ENCODE measurements around the gene FLT4. TPM values are rescaled to one million over a fixed set of nuclear protein-coding genes. Genes with fewer than 3 reads are reported as not detected.

FLT4 gene
- total and polyA plus RNA-seq, 9 of the 15 experiments (the other 6 are each of a cell fraction or from before 2014, with no cell fraction given) = 0.01 to 0.42 (median 0.14) TPM; not detected in 2

GRCh38 chr5:180670157-180670556 lies 20.8 kb upstream of the FLT4 start (continued):
- TF ChIP-seq ZBTB40 (IDR thresholded peaks at IDR 0.05) (no peak), ZBTB40 (CRISPR knock-in tag; IDR thresholded peaks at IDR 0.05) (no peak), IFI16 (CRISPR knock-in tag; IDR thresholded peaks at IDR 0.05) (no peak), ZC3H8 (IDR thresholded peaks at IDR 0.05) (peak; percentile 72; the same call in 1 of the 2 replicates), MIER1 (IDR thresholded peaks at IDR 0.05; ENCODE audit: low read depth) (no peak), PHF20 (IDR thresholded peaks at IDR 0.05; ENCODE audit: partially characterized antibody) (peak; percentile 72), ZNF282 (CRISPR knock-in tag; IDR thresholded peaks at IDR 0.05) (no peak), SP1 (CRISPR knock-in tag; IDR thresholded peaks at IDR 0.05) (no peak), MLLT1 (IDR thresholded peaks at IDR 0.05) (peak; percentile 44 to 63; a peak in 2 of 4 replicates), RUNX1 (IDR thresholded peaks at IDR 0.05; ENCODE audit: low read depth) (no peak), L3MBTL2 (IDR thresholded peaks at IDR 0.05) (no peak), TRIM24 (IDR thresholded peaks at IDR 0.05) (peak in 1 of 2 experiments; percentile 19; a peak in 1 of 4 replicates), CHAMP1 (IDR thresholded peaks at IDR 0.05) (no peak), MTF1 (CRISPR knock-in tag; IDR thresholded peaks at IDR 0.05; ENCODE audit: borderline replicate concordance) (no peak), TAL1 (IDR thresholded peaks at IDR 0.05) (no peak), TEAD1 (CRISPR knock-in tag; IDR thresholded peaks at IDR 0.05) (no peak), IRF9 (tag; IDR thresholded peaks at IDR 0.05) (no peak)
